ENCODE results near the gene SYNM. TPM values are rescaled to one million over a fixed set of nuclear protein-coding genes. Genes with fewer than 3 reads are reported as not detected.

Gene SYNM
- total RNA-seq, 1 experiment from 2014 or later, result 0.12 TPM

DNA sequence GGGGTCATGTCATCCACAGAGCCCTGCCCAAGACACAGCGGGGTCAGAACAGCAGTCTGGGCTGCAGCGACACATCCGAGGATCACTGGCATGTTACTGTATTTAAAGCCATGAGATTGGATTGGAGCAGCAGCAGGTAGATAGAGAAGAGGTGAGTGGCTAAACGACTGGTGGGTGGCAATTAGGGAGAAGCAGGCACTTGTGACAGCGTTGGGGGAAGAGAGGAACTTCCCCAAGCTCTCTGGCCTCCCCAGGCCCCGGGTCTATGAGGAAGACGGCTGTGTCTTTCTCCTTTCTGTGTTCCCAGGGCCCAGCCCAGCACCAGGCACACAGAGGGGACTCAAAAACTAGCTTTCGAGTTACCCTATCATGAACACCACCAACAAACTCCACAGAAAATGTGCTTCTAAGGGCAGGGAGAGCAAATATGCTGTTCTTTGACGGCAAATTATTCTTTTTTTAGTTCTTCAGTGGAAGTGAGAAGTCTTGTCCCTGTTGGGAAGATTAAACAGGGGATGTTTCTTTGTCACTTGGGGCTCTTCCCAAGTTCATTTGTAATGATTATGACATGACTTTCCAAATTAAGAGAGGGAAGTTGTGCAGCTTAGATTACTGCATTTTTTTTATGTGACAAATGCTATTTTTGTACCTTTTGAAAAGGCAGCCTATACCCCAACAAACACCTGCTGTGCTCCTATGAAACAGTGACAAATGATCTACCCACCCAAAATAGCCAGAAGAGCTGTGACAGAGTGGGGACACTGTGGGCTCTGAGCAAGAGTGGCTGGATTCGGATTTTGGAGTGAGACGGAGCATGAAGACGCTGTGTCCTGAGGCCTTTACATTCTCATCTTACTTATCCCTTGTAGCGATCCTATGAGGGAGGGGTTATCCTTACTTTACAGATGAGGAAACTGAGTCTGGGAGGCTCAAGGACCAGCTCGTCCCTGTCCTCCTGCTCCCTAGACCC is 7.2 kb upstream of the SYNM start:
- no peak overlapping the region for H3K27ac Mint-ChIP-seq (ENCODE audit: low read depth, unreplicated experiment)
- H3K36me3 Mint-ChIP-seq (ENCODE audit: insufficient read depth, unreplicated experiment), result no peaks in the 10 kb centered on the region
- no peak for DNase-seq (ENCODE audit: unreplicated experiment)
- no peaks in the 10 kb centered on the region for H3K4me1 Mint-ChIP-seq (ENCODE audit: insufficient read depth, unreplicated experiment)
- ChIA-PET CTCF (interaction anchor here (0.6 to 9.1 kb wide), 5 partner anchors 22 to 452 kb away, joined by 3 to 162 read pairs (median 6); no protein-coding TSS in a partner anchor), POLR2A (no interaction called here)
- no peak overlapping the region for H3K4me3 Mint-ChIP-seq (ENCODE audit: unreplicated experiment)
- no peaks in the 10 kb centered on the region for H3K9me3 Mint-ChIP-seq (ENCODE audit: unreplicated experiment)
- TF ChIP-seq, protein P1, sequence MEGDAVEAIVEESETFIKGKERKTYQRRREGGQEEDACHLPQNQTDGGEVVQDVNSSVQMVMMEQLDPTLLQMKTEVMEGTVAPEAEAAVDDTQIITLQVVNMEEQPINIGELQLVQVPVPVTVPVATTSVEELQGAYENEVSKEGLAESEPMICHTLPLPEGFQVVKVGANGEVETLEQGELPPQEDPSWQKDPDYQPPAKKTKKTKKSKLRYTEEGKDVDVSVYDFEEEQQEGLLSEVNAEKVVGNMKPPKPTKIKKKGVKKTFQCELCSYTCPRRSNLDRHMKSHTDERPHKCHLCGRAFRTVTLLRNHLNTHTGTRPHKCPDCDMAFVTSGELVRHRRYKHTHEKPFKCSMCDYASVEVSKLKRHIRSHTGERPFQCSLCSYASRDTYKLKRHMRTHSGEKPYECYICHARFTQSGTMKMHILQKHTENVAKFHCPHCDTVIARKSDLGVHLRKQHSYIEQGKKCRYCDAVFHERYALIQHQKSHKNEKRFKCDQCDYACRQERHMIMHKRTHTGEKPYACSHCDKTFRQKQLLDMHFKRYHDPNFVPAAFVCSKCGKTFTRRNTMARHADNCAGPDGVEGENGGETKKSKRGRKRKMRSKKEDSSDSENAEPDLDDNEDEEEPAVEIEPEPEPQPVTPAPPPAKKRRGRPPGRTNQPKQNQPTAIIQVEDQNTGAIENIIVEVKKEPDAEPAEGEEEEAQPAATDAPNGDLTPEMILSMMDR (IDR thresholded peaks at IDR 0.05; ENCODE audit: unreplicated experiment), result no peak
- H3K27me3 Mint-ChIP-seq (ENCODE audit: insufficient read depth, unreplicated experiment), result no peaks in the 10 kb centered on the region
- no TSS peak for BruUV-seq (replicated peaks)
- intact Hi-C loops (cut with micrococcal nuclease), result no loop called here

DNA sequence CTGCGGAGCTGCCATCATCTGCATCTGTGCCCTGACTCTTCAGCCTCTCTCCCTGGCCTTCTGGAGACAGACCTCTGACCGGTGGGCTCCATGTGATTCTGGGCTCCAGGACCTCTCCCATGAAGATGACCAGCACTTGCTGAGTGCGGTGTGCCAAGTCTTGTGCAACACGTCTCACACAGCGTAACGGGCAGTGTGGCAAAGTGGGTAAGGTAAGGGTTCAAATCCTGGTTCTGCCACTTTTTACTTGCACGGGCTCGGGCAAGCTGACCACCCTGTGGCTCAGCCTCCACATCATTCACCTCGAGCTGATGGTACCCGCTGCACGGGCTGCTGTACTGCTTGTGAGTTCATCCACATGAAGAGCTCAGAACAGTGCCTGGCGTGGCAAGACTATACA is 6.5 kb upstream of the SYNM start:
- H3K27ac Mint-ChIP-seq (ENCODE audit: low read depth, unreplicated experiment), result no peak overlapping the region
- no peak for DNase-seq (ENCODE audit: unreplicated experiment)
- TF ChIP-seq, protein P1 (IDR thresholded peaks at IDR 0.05; ENCODE audit: unreplicated experiment), result no peak
- intact Hi-C loops (cut with micrococcal nuclease), result no loop called here
- H3K4me1 Mint-ChIP-seq (ENCODE audit: insufficient read depth, unreplicated experiment), result no peaks in the 10 kb centered on the region
- ChIA-PET CTCF (interaction anchor here (0.9 to 9.1 kb wide), 5 partner anchors 13 to 114 kb away, joined by 3 to 162 read pairs (median 4); no protein-coding TSS in a partner anchor), POLR2A (no interaction called here)
- no peak overlapping the region for H3K4me3 Mint-ChIP-seq (ENCODE audit: unreplicated experiment)
- H3K27me3 Mint-ChIP-seq (ENCODE audit: insufficient read depth, unreplicated experiment), result no peaks in the 10 kb centered on the region
- no peaks in the 10 kb centered on the region for H3K36me3 Mint-ChIP-seq (ENCODE audit: insufficient read depth, unreplicated experiment)
- BruUV-seq (replicated peaks), result no TSS peak
- no peaks in the 10 kb centered on the region for H3K9me3 Mint-ChIP-seq (ENCODE audit: unreplicated experiment)

DNA sequence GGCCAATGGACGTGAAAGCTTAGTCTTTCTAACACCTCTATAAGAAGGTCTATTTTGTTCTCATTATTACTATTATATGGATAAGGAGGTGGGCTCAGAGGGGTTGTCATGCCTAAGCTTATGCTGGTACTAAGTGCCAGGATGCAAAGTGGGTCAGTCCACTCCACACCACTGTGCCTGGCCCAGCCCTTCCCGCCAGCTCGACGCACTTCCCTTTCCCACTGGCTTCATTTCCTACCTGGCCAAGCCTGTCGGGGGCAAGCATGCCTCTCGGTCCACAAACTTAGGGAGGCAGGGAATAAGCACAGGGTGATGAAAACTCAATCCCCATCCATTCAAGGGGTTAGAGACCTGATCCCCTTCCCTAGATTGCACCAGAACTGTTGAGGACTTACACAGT is 5.9 kb upstream of the SYNM start:
- intact Hi-C loops (cut with micrococcal nuclease), result no loop called here
- ChIA-PET CTCF (interaction anchor here (0.6 to 9.1 kb wide), 9 partner anchors 8 to 656 kb away, joined by 3 to 162 read pairs (median 5); no protein-coding TSS in a partner anchor), POLR2A (no interaction called here)
- Mint-ChIP-seq H3K36me3 (ENCODE audit: insufficient read depth, unreplicated experiment) (no peaks in the 10 kb centered on the region), H3K27me3 (ENCODE audit: insufficient read depth, unreplicated experiment) (no peaks in the 10 kb centered on the region), H3K9me3 (ENCODE audit: unreplicated experiment) (no peaks in the 10 kb centered on the region), H3K4me1 (ENCODE audit: insufficient read depth, unreplicated experiment) (no peaks in the 10 kb centered on the region), H3K27ac (ENCODE audit: low read depth, unreplicated experiment) (no peak overlapping the region), H3K4me3 (ENCODE audit: unreplicated experiment) (no peak overlapping the region)
- no TSS peak for BruUV-seq (replicated peaks)
- no peak for DNase-seq (ENCODE audit: unreplicated experiment)
- TF ChIP-seq, protein P1 (IDR thresholded peaks at IDR 0.05; ENCODE audit: unreplicated experiment), result no peak

DNA sequence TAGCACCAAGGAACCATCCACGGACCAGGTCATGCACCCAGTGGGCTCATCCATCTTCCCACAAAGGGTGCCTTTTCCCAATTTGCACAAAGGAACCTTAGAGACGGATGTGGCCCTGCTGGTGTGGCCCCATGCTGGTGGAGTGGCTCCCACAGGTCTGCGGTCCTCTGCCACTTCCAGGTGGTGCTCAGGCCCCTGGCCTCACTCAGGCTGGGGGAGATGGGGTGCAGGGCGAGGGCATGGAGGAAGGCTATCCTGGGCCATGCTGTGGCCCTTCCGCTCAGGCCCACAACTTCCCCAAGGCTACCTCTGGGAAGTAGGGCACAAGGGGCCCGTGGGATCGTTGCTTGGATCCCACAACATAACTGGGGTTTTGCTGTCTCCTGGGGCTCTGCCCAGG is 5.2 kb upstream of the SYNM start:
- ChIA-PET POLR2A (no interaction called here), CTCF (interaction anchor here (0.5 to 9.1 kb wide), 13 partner anchors 9 to 658 kb away, joined by 3 to 162 read pairs (median 9); no protein-coding TSS in a partner anchor)
- Mint-ChIP-seq H3K36me3 (ENCODE audit: insufficient read depth, unreplicated experiment) (no peaks in the 10 kb centered on the region), H3K4me3 (ENCODE audit: unreplicated experiment) (peak overlapping the region; percentile 39), H3K27me3 (ENCODE audit: insufficient read depth, unreplicated experiment) (no peaks in the 10 kb centered on the region), H3K4me1 (ENCODE audit: insufficient read depth, unreplicated experiment) (no peaks in the 10 kb centered on the region), H3K27ac (ENCODE audit: low read depth, unreplicated experiment) (no peak overlapping the region), H3K9me3 (ENCODE audit: unreplicated experiment) (no peaks in the 10 kb centered on the region)
- TF ChIP-seq, protein P1 (IDR thresholded peaks at IDR 0.05; ENCODE audit: unreplicated experiment), result no peak
- BruUV-seq (replicated peaks), result no TSS peak
- DNase-seq (ENCODE audit: unreplicated experiment), result no peak
- intact Hi-C loops (cut with micrococcal nuclease), result loop anchor here (1.0 kb wide), 1 partner anchor 114 kb away; no protein-coding TSS in a partner anchor
